GM19324 (cell line): ENCODE data around the gene GRM4.
"Not testable (repeated sequence)": the region's sequence is repeated elsewhere in the genome, so short reads cannot be mapped to it uniquely, and the experiment has no call there.

ENCODE experiments used
- ATAC-seq: cut with Tn5 transposase; IDR thresholded peaks from one replicate; pipeline ENCODE4 v1.9.1; 2021; ENCODE audit warnings: mild to moderate bottlenecking, moderate library complexity; ENCODE audit not compliant: unreplicated experiment, low FRiP score

GRM4 gene

GRCh38 chr6:34146021-34146782 is at the start of gene GRM4:
Gene GRM4, minus strand, starts transcription at chr6:34146087. Its CDS starts 12,591 bp downstream, at chr6:34133496.
- ATAC-seq, result no peak

GRCh38 chr6:34194772-34195171 is 48.9 kb upstream of the GRM4 start:
- ATAC-seq, result no peak

GRCh38 chr6:34190504-34191122 is 44.7 kb upstream of the GRM4 start:
- ATAC-seq, result no peak

- ATAC-seq, result no peak
These were observed 44.1 kb upstream of the GRM4 start for GRCh38 chr6:34189806-34190503.

- ATAC-seq, result not testable (repeated sequence)
These were observed 38.8 kb upstream of the GRM4 start for GRCh38 chr6:34184726-34185125.

- no peak for ATAC-seq
These were observed 37.1 kb upstream of the GRM4 start for GRCh38 chr6:34182751-34183531.

GRCh38 chr6:34181908-34182307 is 36.0 kb upstream of the GRM4 start:
- ATAC-seq, result no peak

GRCh38 chr6:34179106-34179720 is 33.3 kb upstream of the GRM4 start:
- no peak for ATAC-seq

GRCh38 chr6:34178357-34179105 is 32.6 kb upstream of the GRM4 start:
- no peak for ATAC-seq

- ATAC-seq, result no peak
These were observed 31.3 kb upstream of the GRM4 start for GRCh38 chr6:34177181-34177591.

GRCh38 chr6:34176261-34177031 is 30.6 kb upstream of the GRM4 start:
- no peak for ATAC-seq

GRCh38 chr6:34174846-34175399 is 29.0 kb upstream of the GRM4 start:
- no peak for ATAC-seq

- no peak for ATAC-seq
These were observed 27.3 kb upstream of the GRM4 start for GRCh38 chr6:34172961-34173775.

GRCh38 chr6:34170346-34170745 is 24.5 kb upstream of the GRM4 start:
- no peak for ATAC-seq

- no peak for ATAC-seq
These were observed 24.0 kb upstream of the GRM4 start for GRCh38 chr6:34169897-34170296.

GRCh38 chr6:34161857-34162515 is 16.1 kb upstream of the GRM4 start:
- ATAC-seq, result no peak

- ATAC-seq, result no peak
These were observed 14.0 kb upstream of the GRM4 start for GRCh38 chr6:34159844-34160243.
